Osteoblast (primary cell): ENCODE data around the gene PSMB7. TPM values are rescaled to one million over a fixed set of nuclear protein-coding genes. Genes with fewer than 3 reads are reported as not detected.

ENCODE experiments used
- DNase-seq: peaks from one replicate; pipeline ENCODE4 v3.0.0; 2011; ENCODE audit warnings: low spot score, mixed read lengths; ENCODE audit not compliant: insufficient read length; ENCODE audit errors: missing footprints
- H2AFZ ChIP-seq: 2 replicates; pipeline ENCODE4 v1.6.0; 2011; ENCODE audit warnings: mild to moderate bottlenecking, low read length
- H3K27ac ChIP-seq: 2 replicates; pipeline ENCODE4 v1.5.1; 2011; ENCODE audit warnings: mild to moderate bottlenecking, low read depth, low read length, moderate library complexity
- H3K27me3 ChIP-seq: 2 replicates; pipeline ENCODE4 v1.6.0; 2012; ENCODE audit warnings: mild to moderate bottlenecking, control low read depth, inconsistent platforms, low read length, moderate library complexity; ENCODE audit not compliant: insufficient read depth
- H3K36me3 ChIP-seq: 2 replicates; pipeline ENCODE4 v1.5.1; 2011; ENCODE audit warnings: mild to moderate bottlenecking, low read length, control low read depth, moderate library complexity; ENCODE audit not compliant: insufficient read depth
- H3K4me1 ChIP-seq: 2 replicates; pipeline ENCODE4 v1.5.1; 2011; ENCODE audit warnings: mild to moderate bottlenecking, low read length, control low read depth, moderate library complexity; ENCODE audit not compliant: insufficient read depth
- H3K4me2 ChIP-seq: 2 replicates; pipeline ENCODE4 v1.6.0; 2011; ENCODE audit warnings: mild to moderate bottlenecking, low read length; ENCODE audit not compliant: insufficient read depth
- H3K4me3 ChIP-seq: fragments of 200-600 bp; sonication (generic); 3 replicates; pipeline ENCODE4 v1.5.1; 2012; ENCODE audit warnings: mild to moderate bottlenecking, low read length, inconsistent platforms; ENCODE audit not compliant: insufficient read depth
- H3K79me2 ChIP-seq: 2 replicates; pipeline ENCODE4 v1.6.0; 2012; ENCODE audit warnings: mild to moderate bottlenecking, low read length, control low read depth, inconsistent platforms; ENCODE audit not compliant: insufficient read depth
- H3K9me3 ChIP-seq: 2 replicates; pipeline ENCODE4 v1.5.1; 2011; ENCODE audit warnings: low read depth, low read length, control low read depth
- H4K20me1 ChIP-seq: 2 replicates; pipeline ENCODE4 v1.6.0; 2012; ENCODE audit warnings: mild to moderate bottlenecking, low read length, control low read depth; ENCODE audit not compliant: insufficient read depth
- total RNA-seq: library from RNA; depleted of rRNA; stranded (reverse); fragments of >200 nt; gene quantifications from 2 replicates; pipeline ENCODE4 v1.2.3, GENCODE V29; 2012
- TF ChIP-seq, protein P1 (sequence below): IDR thresholded peaks from 2 replicates; pipeline ENCODE4 v1.5.1; 2011; ENCODE audit warnings: mild to moderate bottlenecking, low read depth, low read length, moderate library complexity; ENCODE audit errors: extremely low read depth

The PSMB7 gene
- total RNA-seq, 1 donor, result 136 TPM

DNA sequence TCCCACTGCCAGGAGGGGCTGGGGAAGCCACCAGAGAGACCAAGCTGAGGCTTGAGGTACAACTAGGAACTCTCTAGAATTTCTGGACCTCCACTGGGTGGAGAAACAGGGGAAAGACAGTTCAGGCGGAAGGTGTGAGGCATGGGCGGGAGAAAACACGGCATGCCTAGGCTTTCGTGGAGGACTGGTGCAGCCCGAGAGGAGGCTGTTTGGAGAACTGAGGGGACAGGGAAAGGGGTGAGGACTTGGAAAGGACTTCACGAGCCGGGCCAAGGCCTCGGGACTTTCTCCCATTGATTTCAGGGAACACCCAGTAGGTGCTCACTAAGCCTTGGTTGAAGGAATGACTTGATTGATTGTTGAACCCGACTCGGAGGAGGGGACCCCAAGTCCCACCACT is 25.5 kb upstream of the PSMB7 start:
- TF ChIP-seq, protein P1, sequence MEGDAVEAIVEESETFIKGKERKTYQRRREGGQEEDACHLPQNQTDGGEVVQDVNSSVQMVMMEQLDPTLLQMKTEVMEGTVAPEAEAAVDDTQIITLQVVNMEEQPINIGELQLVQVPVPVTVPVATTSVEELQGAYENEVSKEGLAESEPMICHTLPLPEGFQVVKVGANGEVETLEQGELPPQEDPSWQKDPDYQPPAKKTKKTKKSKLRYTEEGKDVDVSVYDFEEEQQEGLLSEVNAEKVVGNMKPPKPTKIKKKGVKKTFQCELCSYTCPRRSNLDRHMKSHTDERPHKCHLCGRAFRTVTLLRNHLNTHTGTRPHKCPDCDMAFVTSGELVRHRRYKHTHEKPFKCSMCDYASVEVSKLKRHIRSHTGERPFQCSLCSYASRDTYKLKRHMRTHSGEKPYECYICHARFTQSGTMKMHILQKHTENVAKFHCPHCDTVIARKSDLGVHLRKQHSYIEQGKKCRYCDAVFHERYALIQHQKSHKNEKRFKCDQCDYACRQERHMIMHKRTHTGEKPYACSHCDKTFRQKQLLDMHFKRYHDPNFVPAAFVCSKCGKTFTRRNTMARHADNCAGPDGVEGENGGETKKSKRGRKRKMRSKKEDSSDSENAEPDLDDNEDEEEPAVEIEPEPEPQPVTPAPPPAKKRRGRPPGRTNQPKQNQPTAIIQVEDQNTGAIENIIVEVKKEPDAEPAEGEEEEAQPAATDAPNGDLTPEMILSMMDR, result no peak
- H3K9me3 ChIP-seq, result peaks cover 2% of the 10 kb centered on the region
- H3K36me3 ChIP-seq, result no peaks in the 10 kb centered on the region
- H3K27me3 ChIP-seq, result peaks cover 3% of the 10 kb centered on the region
- no peak overlapping the region for H2AFZ ChIP-seq
- no peak overlapping the region for H3K4me3 ChIP-seq
- no peaks in the 10 kb centered on the region for H4K20me1 ChIP-seq
- H3K4me1 ChIP-seq, result no peaks in the 10 kb centered on the region
- no peak overlapping the region for H3K4me2 ChIP-seq
- H3K27ac ChIP-seq, result no peak overlapping the region
- no peaks in the 10 kb centered on the region for H3K79me2 ChIP-seq
- no peak for DNase-seq

DNA sequence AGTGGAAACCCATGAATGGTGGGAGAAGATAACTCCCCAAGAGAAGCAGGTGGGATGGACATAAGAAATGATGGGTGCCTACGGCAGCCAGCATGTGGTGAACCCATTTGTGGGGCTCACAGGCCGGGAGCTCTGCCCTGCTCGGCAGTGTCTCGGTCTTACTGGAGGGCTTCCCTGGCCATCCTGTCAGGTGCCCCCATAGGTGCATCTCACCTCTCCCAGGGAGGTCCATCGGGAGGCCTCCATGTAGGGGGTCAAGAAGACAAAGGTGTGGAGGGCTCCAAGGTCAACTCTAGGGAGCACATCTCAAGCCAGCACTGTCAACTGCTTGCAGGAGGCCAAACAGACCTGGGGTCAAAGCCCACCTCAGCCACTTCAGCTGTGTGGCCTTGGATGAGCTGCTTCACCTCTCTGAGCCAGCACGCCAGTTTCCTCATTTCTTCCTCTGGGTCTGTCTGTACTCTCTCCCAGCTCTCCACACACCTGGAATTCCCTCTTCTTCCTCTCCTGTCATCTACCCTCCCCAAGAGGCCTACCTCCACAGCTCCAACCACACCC is 24.5 kb upstream of the PSMB7 start:
- Histone ChIP-seq H3K9me3 (peaks cover 2% of the 10 kb centered on the region), H3K79me2 (no peaks in the 10 kb centered on the region), H3K4me2 (no peak overlapping the region), H3K27me3 (peaks cover 3% of the 10 kb centered on the region), H3K36me3 (no peaks in the 10 kb centered on the region), H3K27ac (no peak overlapping the region), H4K20me1 (no peaks in the 10 kb centered on the region), H3K4me3 (no peak overlapping the region), H2AFZ (no peak overlapping the region), H3K4me1 (no peaks in the 10 kb centered on the region)
- TF ChIP-seq, protein P1, result no peak
- DNase-seq, result peak; percentile 53

DNA sequence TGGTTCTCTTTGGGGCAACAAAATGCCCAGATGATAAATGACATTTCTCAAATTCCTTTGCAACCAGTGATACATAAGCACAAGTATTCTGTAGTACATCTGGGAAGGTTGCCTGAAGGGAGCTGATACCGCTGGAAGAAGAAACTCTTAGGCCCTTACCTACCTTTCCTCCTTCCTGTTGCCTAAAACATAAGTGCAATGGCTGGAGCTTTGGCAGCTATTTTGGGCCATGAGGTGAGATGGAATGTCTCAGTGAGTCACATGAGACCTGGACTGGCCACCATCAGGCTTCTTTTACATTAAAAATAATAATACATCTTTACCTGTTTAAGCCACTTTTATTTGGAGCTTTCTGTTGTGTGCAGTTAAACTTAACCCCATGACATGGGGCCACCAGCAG is 23.8 kb upstream of the PSMB7 start:
- Histone ChIP-seq H3K4me1 (no peaks in the 10 kb centered on the region), H3K27me3 (peaks cover 3% of the 10 kb centered on the region), H3K36me3 (no peaks in the 10 kb centered on the region), H3K4me3 (no peak overlapping the region), H3K79me2 (no peaks in the 10 kb centered on the region), H2AFZ (no peak overlapping the region), H3K27ac (no peak overlapping the region), H4K20me1 (no peaks in the 10 kb centered on the region), H3K4me2 (no peak overlapping the region), H3K9me3 (peaks cover 2% of the 10 kb centered on the region)
- TF ChIP-seq, protein P1, result no peak
- no peak for DNase-seq

DNA sequence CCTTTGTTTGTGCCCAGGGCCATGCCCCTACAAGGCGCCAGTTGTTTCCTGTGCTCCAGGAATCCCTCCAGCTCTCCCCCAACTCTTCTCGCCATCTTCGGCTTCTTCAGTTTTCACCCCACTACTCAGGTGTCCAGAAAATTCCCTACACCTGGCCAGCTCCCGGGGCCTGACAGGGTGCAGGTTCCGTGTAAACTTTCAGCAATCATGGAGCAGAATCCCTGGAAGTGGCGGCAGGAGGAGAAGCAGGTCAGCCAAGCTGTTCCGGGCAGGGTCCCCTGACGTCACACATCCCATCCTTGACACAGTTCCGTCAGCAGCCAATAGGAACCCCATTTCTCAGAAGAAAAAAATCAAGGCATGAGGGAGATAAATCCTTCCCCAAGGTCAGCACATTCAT is 22.8 kb upstream of the PSMB7 start:
- Histone ChIP-seq H3K27ac (no peak overlapping the region), H3K79me2 (no peaks in the 10 kb centered on the region), H3K4me2 (no peak overlapping the region), H3K4me1 (no peaks in the 10 kb centered on the region), H3K27me3 (peaks cover 8% of the 10 kb centered on the region), H3K9me3 (peaks cover 2% of the 10 kb centered on the region), H4K20me1 (no peaks in the 10 kb centered on the region), H3K36me3 (no peaks in the 10 kb centered on the region), H3K4me3 (no peak overlapping the region), H2AFZ (no peak overlapping the region)
- TF ChIP-seq, protein P1, result no peak
- DNase-seq, result no peak
